ENCODE results near the gene SFT2D3.

The SFT2D3 gene

DNA sequence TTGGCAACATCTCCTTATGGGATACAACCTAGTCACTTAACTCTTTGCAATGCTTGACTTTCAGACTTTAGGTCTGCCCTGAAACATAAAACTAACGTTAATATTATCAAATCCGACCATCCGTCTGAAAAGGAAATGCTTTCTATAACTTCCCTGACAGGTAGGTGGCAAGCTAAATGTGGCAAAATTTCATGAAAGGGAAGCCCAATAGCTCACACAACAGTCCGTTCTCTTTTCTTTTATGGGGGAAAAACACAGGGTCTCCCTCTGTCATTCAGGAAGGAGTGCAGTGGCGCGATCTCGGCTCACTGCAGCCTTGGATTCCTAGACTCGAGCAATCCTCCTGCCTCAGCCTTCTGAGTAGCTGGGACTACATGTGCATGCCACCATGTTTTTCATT is 52.9 kb downstream of the SFT2D3 start:
- DNase-seq, result no peak

Measured in NCI-H510A treated with DMSO at 0.1 percent for 48 hours (cell line).